Natural killer cell (primary cell): ENCODE results near the gene RTN4IP1. TPM values are rescaled to one million over a fixed set of nuclear protein-coding genes. Genes with fewer than 3 reads are reported as not detected.
A peak's percentile ranks its signal among the peaks of the same experiment; 100 is the strongest.

Source experiments
- ATAC-seq, 3 donors: fragments of 150-1000 bp in 2 of 3; fragments of 200-7000 bp in 1 of 3; cut with Tn5 transposase; 1 replicate in 1 of 3; 2 replicates in 2 of 3; pipeline ENCODE4 v1.10.0; 2021; ENCODE audit warnings: mild to moderate bottlenecking in 2 of 3, moderate library complexity in 2 of 3
- DNase-seq, 2 donors: peaks; one replicate each; pipeline versions ENCODE4 v3.0.0 to v3.0.0-alpha.2; 2013 to 2021; ENCODE audit warnings: mixed read lengths in 1 of 2
- H3K27ac ChIP-seq: one replicate; pipeline ENCODE4 v1.5.1; 2013; ENCODE audit warnings: mild to moderate bottlenecking, low read length
- H3K27me3 ChIP-seq: one replicate; pipeline ENCODE4 v1.6.1; 2013; ENCODE audit warnings: low read length; ENCODE audit not compliant: control insufficient read depth, insufficient read depth
- H3K36me3 ChIP-seq: one replicate; pipeline ENCODE4 v1.6.1; 2013; ENCODE audit warnings: low read length; ENCODE audit not compliant: control insufficient read depth, insufficient read depth
- H3K4me1 ChIP-seq: one replicate; pipeline ENCODE4 v1.6.1; 2013; ENCODE audit warnings: low read length; ENCODE audit not compliant: control insufficient read depth, insufficient read depth
- H3K4me3 ChIP-seq: one replicate; pipeline ENCODE4 v1.5.1; 2013; ENCODE audit warnings: low read length
- H3K9me3 ChIP-seq: one replicate; pipeline ENCODE4 v1.6.1; 2013; ENCODE audit warnings: low read length; ENCODE audit not compliant: control insufficient read depth, insufficient read depth
- H3K27ac Mint-ChIP-seq, 2 donors: one replicate each; pipeline ENCODE4 v1.8.0; 2022; ENCODE audit warnings: mild to moderate bottlenecking in 2 of 2, mixed read lengths in 2 of 2, moderate library complexity in 1 of 2
- H3K27me3 Mint-ChIP-seq, 2 donors: one replicate each; pipeline ENCODE4 v1.8.0; 2022; ENCODE audit warnings: low read depth in 2 of 2, mixed read lengths in 2 of 2
- H3K36me3 Mint-ChIP-seq: one replicate; pipeline ENCODE4 v1.8.0; 2022; ENCODE audit warnings: mixed read lengths
- H3K4me1 Mint-ChIP-seq, 2 donors: one replicate each; pipeline ENCODE4 v1.8.0; 2022; ENCODE audit warnings: mixed read lengths in 2 of 2
- H3K4me3 Mint-ChIP-seq: one replicate; pipeline ENCODE4 v1.8.0; 2022; ENCODE audit warnings: mild to moderate bottlenecking, moderate library complexity, mixed read lengths
- H3K9me3 Mint-ChIP-seq, 2 donors: one replicate each; pipeline ENCODE4 v1.8.0; 2022; ENCODE audit warnings: mixed read lengths in 2 of 2
- CTCF ChIP-seq: fragments of 200-600 bp; IDR thresholded peaks from one replicate; pipeline ENCODE4 v1.8.0; 2022; ENCODE audit warnings: antibody characterized with exemption
- WGBS: methylation state at CpG from one replicate; pipeline ENCODE4 v1.1.7; 2013; ENCODE audit warnings: missing lambda C conversion rate; ENCODE audit not compliant: insufficient coverage; 5-methylcytosine and 5-hydroxymethylcytosine counted together
- intact Hi-C: fragments of 100-400 bp; cut with micrococcal nuclease; formaldehyde crosslinking; loops from one replicate; pipeline ENCODE4 v1.14.2; 2022
- total RNA-seq, 4 donors: library from RNA; stranded (reverse); fragments of 120-200 nt in 1 of 4; gene quantifications; one replicate each; pipeline versions ENCODE4 v1.2.3 to v1.2.4, GENCODE V29; 2013 to 2022

Gene RTN4IP1
- total RNA-seq, 3 donors from 2014 or later (not counting 1 experiment from before 2014, with no cell fraction given), result 2.9 to 5.5 (median 5.0) TPM

GRCh38 chr6:106547601-106548453 is 81.5 kb downstream of the RTN4IP1 start:
- peaks cover 0 to 13% of the 10 kb centered on the region in 2 donors for H3K4me1 Mint-ChIP-seq
- no peak overlapping the region for H3K4me3 ChIP-seq
- ATAC-seq, result no peak

GRCh38 chr6:106546691-106547414 is 82.4 kb downstream of the RTN4IP1 start:
- intact Hi-C loops, result no loop called here
- no peak for TF ChIP-seq CTCF
- no peak overlapping the region for H3K4me3 Mint-ChIP-seq
- H3K9me3 ChIP-seq, result no peaks in the 10 kb centered on the region
- ATAC-seq (peak in 2 of 3 donors; percentile 21 to 35), DNase-seq (no peak)
- H3K27ac Mint-ChIP-seq, result peak overlapping the region in 1 of 2 donors; percentile 20
- H3K27me3 ChIP-seq, result no peaks in the 10 kb centered on the region
- peak overlapping the region; percentile 64 for H3K27ac ChIP-seq
- no peaks in the 10 kb centered on the region for H3K9me3 Mint-ChIP-seq
- peaks cover 7% of the 10 kb centered on the region for H3K4me1 ChIP-seq
- H3K36me3 Mint-ChIP-seq, result peaks cover 22% of the 10 kb centered on the region
- no peak overlapping the region for H3K4me3 ChIP-seq
- H3K4me1 Mint-ChIP-seq, result peaks cover 0 to 13% of the 10 kb centered on the region in 2 donors
- peaks cover 69% of the 10 kb centered on the region for H3K36me3 ChIP-seq
- H3K27me3 Mint-ChIP-seq, result no peaks in the 10 kb centered on the region
- WGBS, result 50% methylated on average over 2 of the region's 5 CpGs

More at GRCh38 chr6:106547601-106548453, 81.5 kb downstream of the RTN4IP1 start:
- no peaks in the 10 kb centered on the region for H3K27me3 Mint-ChIP-seq
- intact Hi-C loops, result no loop called here
- peak in 1 of 2 donors; percentile 22 for DNase-seq
- H3K27ac ChIP-seq, result peak overlapping the region; percentile 38
- peaks cover 23% of the 10 kb centered on the region for H3K36me3 Mint-ChIP-seq
- no peak for TF ChIP-seq CTCF
- peaks cover 69% of the 10 kb centered on the region for H3K36me3 ChIP-seq
- H3K9me3 ChIP-seq, result no peaks in the 10 kb centered on the region
- H3K9me3 Mint-ChIP-seq, result no peaks in the 10 kb centered on the region
- H3K4me3 Mint-ChIP-seq, result no peak overlapping the region
- peaks cover 7% of the 10 kb centered on the region for H3K4me1 ChIP-seq
- H3K27ac Mint-ChIP-seq, result peak overlapping the region in 1 of 2 donors; percentile 20
- WGBS, result 56% methylated on average over 3 of the region's 6 CpGs
- H3K27me3 ChIP-seq, result no peaks in the 10 kb centered on the region

GRCh38 chr6:106546261-106546690 is 83.0 kb downstream of the RTN4IP1 start:
- H3K4me3 Mint-ChIP-seq, result no peak overlapping the region
- H3K4me3 ChIP-seq, result no peak overlapping the region
- DNase-seq (no peak), ATAC-seq (peak in 1 of 3 donors; percentile 52)
- H3K27me3 Mint-ChIP-seq, result no peaks in the 10 kb centered on the region
- H3K9me3 Mint-ChIP-seq, result no peaks in the 10 kb centered on the region
- peaks cover 7% of the 10 kb centered on the region for H3K4me1 ChIP-seq
- no peaks in the 10 kb centered on the region for H3K9me3 ChIP-seq
- peak overlapping the region; percentile 64 for H3K27ac ChIP-seq
- H3K27me3 ChIP-seq, result no peaks in the 10 kb centered on the region
- peaks cover 0 to 13% of the 10 kb centered on the region in 2 donors for H3K4me1 Mint-ChIP-seq
- 53% methylated on average over 2 of the region's 2 CpGs for WGBS
- H3K36me3 Mint-ChIP-seq, result peaks cover 17% of the 10 kb centered on the region
- peaks cover 69% of the 10 kb centered on the region for H3K36me3 ChIP-seq
- H3K27ac Mint-ChIP-seq, result peak overlapping the region in 1 of 2 donors; percentile 20
- no peak for TF ChIP-seq CTCF
- intact Hi-C loops, result no loop called here
